Gastroesophageal sphincter (tissue), 4 donors: ENCODE measurements around the gene SPSB3. TPM values are rescaled to one million over a fixed set of nuclear protein-coding genes. Genes with fewer than 3 reads are reported as not detected.

ENCODE experiments used
- ATAC-seq: fragments of 150-250 bp; one replicate; pipeline ENCODE4 v1.9.1; 2016; ENCODE audit warnings: mild to moderate bottlenecking, moderate library complexity
- H3K27ac ChIP-seq, 4 donors: fragments of 200-600 bp; sonication (generic) in 3 of 4; 1 replicate in 3 of 4; 2 replicates in 1 of 4; pipeline ENCODE4 v1.5.1; 2016 to 2019
- H3K27me3 ChIP-seq: fragments of 200-600 bp; sonication (generic); one replicate; pipeline ENCODE4 v1.5.1; 2019
- H3K36me3 ChIP-seq, 2 donors: fragments of 200-600 bp; sonication (generic); one replicate each; pipeline ENCODE4 v1.5.1; 2019; ENCODE audit warnings: control low read depth in 1 of 2
- H3K4me1 ChIP-seq, 3 donors: fragments of 200-600 bp; sonication (generic); 1 replicate in 2 of 3; 2 replicates in 1 of 3; pipeline ENCODE4 v1.5.1; 2016 to 2019; ENCODE audit warnings: control low read depth in 2 of 3
- H3K4me3 ChIP-seq, 2 donors: fragments of 200-600 bp; sonication (generic); one replicate each; pipeline ENCODE4 v1.5.1; 2019; ENCODE audit warnings: mild to moderate bottlenecking in 1 of 2, moderate library complexity in 1 of 2
- H3K9me3 ChIP-seq, 3 donors: fragments of 200-600 bp; sonication (generic); one replicate each; pipeline ENCODE4 v1.5.1; 2017 to 2019; ENCODE audit warnings: control low read depth in 2 of 3
- CTCF ChIP-seq, 4 experiments: fragments of 200-600 bp in 2 of 4; fragments of 450-650 bp in 2 of 4; sonication (generic) in 1 of 4; IDR thresholded peaks; one replicate each; pipeline ENCODE4 v1.5.1; 2017 to 2019; ENCODE audit warnings: antibody characterized with exemption in 4 of 4, mild to moderate bottlenecking in 2 of 4, moderate library complexity in 2 of 4
- EP300 ChIP-seq: sonication (generic); formaldehyde crosslinking; IDR thresholded peaks from one replicate; pipeline ENCODE4 v1.6.1; 2017; ENCODE audit warnings: antibody characterized with exemption, mild to moderate bottlenecking
- POLR2A ChIP-seq, 2 donors: fragments of 450-650 bp; IDR thresholded peaks; one replicate each; pipeline ENCODE4 v1.6.1; 2017; ENCODE audit warnings: antibody characterized with exemption in 2 of 2, mild to moderate bottlenecking in 2 of 2, moderate library complexity in 1 of 2
- POLR2AphosphoS5 ChIP-seq: sonication (generic); formaldehyde crosslinking; IDR thresholded peaks from one replicate; pipeline ENCODE4 v1.6.1; 2017; ENCODE audit warnings: antibody characterized with exemption
- WGBS, 2 donors: methylation state at CpG; one replicate each; pipeline ENCODE4 v1.1.5; 2018; ENCODE audit warnings: low coverage in 1 of 2; 5-methylcytosine and 5-hydroxymethylcytosine counted together
- total RNA-seq, 4 donors: library from RNA; depleted of rRNA; stranded (reverse); fragments of >200 nt; gene quantifications; one replicate each; pipeline ENCODE4 v1.1.0, GENCODE V29; 2016

The SPSB3 gene
- total RNA-seq, 4 donors from 2014 or later: 52.4 to 81.1 (median 75.4) TPM

- no peaks in the 10 kb centered on the region for H3K27me3 ChIP-seq
- peak within 1 kb of the TSS; percentile 71 to 84 for H3K4me3 ChIP-seq
- H3K9me3 ChIP-seq: no peaks in the 10 kb centered on the region
- ATAC-seq: peak; percentile 63
- TF ChIP-seq EP300 (no peak), POLR2AphosphoS5 (peak; percentile 86), CTCF (IDR thresholded peaks at IDR 0.05) (peak in 3 of 4 experiments; percentile 71 to 88 (median 77)), POLR2A (IDR thresholded peaks at IDR 0.05) (peak; percentile 59 to 65)
- peaks cover 0 to 53% of the 10 kb centered on the region in 2 donors for H3K36me3 ChIP-seq
- H3K27ac ChIP-seq: peak within 1 kb of the TSS; percentile 48 to 99 (median 97)
- WGBS, 2 donors: no CpG with 5 or more reads among the region's 108 CpGs
- peaks cover 0 to 66% (median 27%) of the 10 kb centered on the region in 3 donors for H3K4me1 ChIP-seq
Measured at GRCh38 chr16:1772908-1773702, 9.3 kb downstream of the SPSB3 start, which contains the start of gene MRPS34. Gene MRPS34, minus strand, starts transcription at chr16:1773134. Its CDS starts 15 bp downstream, at chr16:1773119.

DNA sequence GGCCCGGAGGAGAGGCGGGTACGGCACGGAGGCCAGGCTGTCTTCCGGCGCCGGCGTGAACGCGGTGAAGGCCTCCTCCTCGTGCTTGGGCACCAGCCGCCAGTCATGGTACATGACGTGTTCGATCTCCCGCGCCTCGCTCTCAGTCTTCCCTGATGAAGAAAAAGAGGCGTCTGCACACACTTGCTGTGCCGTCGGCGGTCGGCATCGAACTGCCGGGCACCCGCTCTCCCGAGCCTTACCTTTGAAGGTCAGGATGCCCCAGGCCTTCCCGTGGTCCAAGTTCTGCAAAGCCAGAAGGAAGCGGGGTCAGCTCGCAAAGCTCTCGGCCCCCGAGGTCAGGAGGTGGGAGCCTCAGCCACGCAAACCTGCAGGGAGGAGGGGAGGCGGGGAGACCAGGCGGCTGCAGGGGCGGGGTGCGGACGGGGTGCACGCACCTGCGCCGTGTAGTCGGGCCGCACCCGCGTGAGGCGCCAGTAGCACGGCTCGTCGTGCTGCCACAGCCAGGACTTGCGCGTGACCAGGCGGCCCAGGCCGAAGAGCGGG is 9.9 kb downstream of the SPSB3 start, which contains the start of gene EME2:
Gene EME2 (plus strand): TSS at position 449 of the 546 bp plus-strand sequence. CDS start 418 bp downstream, outside the sequence.
- H3K36me3 ChIP-seq: peaks cover 0 to 53% of the 10 kb centered on the region in 2 donors
- peak within 1 kb of the TSS; percentile 71 to 84 for H3K4me3 ChIP-seq
- WGBS, 2 donors: 0% methylated on average over 2 of the region's 53 CpGs; no CpG with 5 or more reads in 1 of the 2 donors
- H3K27ac ChIP-seq: peak within 1 kb of the TSS; percentile 48 to 99 (median 97)
- peaks cover 0 to 66% (median 27%) of the 10 kb centered on the region in 3 donors for H3K4me1 ChIP-seq
- H3K27me3 ChIP-seq: no peaks in the 10 kb centered on the region
- no peak for ATAC-seq
- H3K9me3 ChIP-seq: no peaks in the 10 kb centered on the region
- TF ChIP-seq EP300: no peak
- TF ChIP-seq CTCF (IDR thresholded peaks at IDR 0.05): no peak
- TF ChIP-seq POLR2A (IDR thresholded peaks at IDR 0.05): no peak

GRCh38 chr16:1771864-1772361 is 10.5 kb downstream of the SPSB3 start:
- Histone ChIP-seq H3K9me3 (no peaks in the 10 kb centered on the region), H3K27me3 (no peaks in the 10 kb centered on the region), H3K4me3 (peak overlapping the region; percentile 71 to 84), H3K4me1 (peaks cover 0 to 66% (median 27%) of the 10 kb centered on the region in 3 donors), H3K36me3 (peaks cover 0 to 53% of the 10 kb centered on the region in 2 donors), H3K27ac (peak overlapping the region in 3 of 4 donors; percentile 96 to 99 (median 98))
- WGBS, 2 donors: 0 to 5% methylated on average over 3 to 4 of the region's 22 CpGs
- ATAC-seq: no peak
- TF ChIP-seq EP300: no peak
- no peak for TF ChIP-seq POLR2AphosphoS5
- TF ChIP-seq POLR2A (IDR thresholded peaks at IDR 0.05): no peak
- no peak for TF ChIP-seq CTCF (IDR thresholded peaks at IDR 0.05)

DNA sequence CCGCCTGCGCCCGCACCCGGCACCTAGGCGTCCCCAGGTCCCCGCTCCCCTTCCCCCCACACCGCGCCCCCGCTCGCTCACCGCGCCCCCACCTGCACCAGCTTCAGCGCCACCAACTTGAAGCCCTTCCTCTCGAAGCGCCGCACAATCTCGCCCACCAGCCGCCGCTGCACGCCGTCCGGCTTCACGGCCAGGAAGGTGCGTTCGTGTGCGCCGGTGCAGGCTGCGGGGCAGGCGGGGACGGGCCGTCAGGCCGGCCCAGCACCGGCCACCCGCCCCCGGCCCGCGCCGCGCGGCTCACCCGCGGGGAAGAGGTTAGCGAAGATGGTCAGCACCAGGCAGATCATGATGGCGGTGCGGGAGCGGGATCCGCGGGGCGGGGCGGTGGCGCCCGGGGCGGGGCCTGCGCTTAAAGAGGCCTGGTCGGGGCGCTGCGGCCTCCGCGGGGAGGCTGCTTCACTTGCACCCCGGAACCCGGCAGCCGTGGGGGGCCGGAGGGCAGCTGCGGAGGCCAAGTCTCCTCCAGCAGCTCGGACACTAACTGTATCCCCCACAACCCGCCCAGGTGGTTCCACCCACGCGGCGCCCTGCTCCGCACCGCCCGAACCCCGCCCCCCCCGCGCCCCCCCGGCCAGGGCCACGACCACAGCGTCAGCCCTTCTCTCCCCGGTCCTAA is 11.0 kb downstream of the SPSB3 start, which contains the start of gene NME3:
Gene NME3 (minus strand): TSS at position 356 of the 676 bp plus-strand sequence. CDS start 9 bp downstream, at position 347.
- ATAC-seq: peak; percentile 68
- 0% methylated on average over 5 of the region's 79 CpGs; no CpG with 5 or more reads in 1 of the 2 donors for WGBS, 2 donors
- peaks cover 0 to 53% of the 10 kb centered on the region in 2 donors for H3K36me3 ChIP-seq
- TF ChIP-seq POLR2A (IDR thresholded peaks at IDR 0.05) (peak; percentile 12), POLR2AphosphoS5 (peak; percentile 29), CTCF (IDR thresholded peaks at IDR 0.05) (peak in 1 of 4 experiments; percentile 23), EP300 (no peak)
- no peaks in the 10 kb centered on the region for H3K9me3 ChIP-seq
- peak within 1 kb of the TSS; percentile 71 to 84 for H3K4me3 ChIP-seq
- H3K27me3 ChIP-seq: no peaks in the 10 kb centered on the region
- H3K4me1 ChIP-seq: peaks cover 0 to 66% (median 27%) of the 10 kb centered on the region in 3 donors
- peak within 1 kb of the TSS; percentile 52 to 99 (median 97) for H3K27ac ChIP-seq
